Measurements from ENCODE around the gene IMPDH1.

IMPDH1 gene

GRCh38 chr7:128387216-128388144, 22.3 kb downstream of the IMPDH1 start:
- DNase-seq = peak; percentile 27 to 53

GRCh38 chr7:128385988-128386925, 23.5 kb downstream of the IMPDH1 start:
- DNase-seq = no peak

- no peak for DNase-seq
These were observed 25.1 kb downstream of the IMPDH1 start for GRCh38 chr7:128384726-128385125.

DNA sequence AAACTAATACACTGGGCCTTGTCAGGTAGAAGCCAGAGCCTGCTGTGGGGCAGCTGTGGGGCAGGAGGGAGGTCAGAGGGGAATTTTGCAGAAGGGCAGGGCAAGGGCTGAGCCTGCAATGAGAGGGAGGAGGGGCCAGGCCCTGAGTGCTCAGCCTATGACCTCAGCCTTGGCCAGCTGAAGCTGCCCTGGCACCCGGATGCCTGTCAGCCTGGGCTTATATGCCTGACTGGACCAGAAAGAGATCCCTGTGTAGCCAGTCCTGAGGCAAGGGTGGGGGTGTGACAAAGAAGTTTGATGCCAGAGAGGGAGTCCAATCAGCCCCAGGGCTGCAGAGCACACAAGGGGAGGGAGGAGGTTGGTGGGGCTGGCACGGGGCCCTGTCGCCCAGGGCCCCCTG, 26.0 kb downstream of the IMPDH1 start:
- no peak for DNase-seq

DNA sequence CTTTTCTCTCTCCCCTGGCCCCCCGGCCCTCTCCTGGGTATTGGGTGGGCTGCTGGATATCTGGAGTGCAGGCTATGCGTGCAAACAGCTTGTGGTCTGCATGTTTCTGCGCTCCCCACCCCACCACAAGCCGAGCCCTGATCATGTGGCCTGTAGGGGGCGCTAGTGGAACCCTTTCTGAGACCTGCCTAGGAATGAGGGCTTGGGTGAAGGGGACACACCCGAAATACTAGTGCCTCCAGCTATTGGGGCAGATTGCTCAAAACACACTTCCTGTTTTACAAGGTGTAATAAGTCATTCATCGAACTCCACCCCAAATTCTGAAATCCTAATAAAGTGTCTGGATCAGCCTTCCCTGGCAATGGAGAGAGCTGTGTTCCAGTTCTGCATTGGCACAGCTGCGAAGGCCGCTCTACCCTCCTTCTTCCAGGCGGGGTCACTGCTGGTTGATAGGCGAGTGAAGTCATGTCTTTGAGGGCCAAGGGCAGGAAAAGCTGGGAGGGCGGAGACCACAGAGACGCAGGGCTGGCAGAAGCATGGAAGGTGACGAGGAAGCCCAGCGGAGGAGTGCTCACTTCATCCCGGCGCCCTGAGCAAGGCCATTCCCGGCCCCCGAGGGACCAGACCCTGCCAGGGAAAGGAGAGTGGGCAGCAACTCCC, 28.5 kb downstream of the IMPDH1 start:
- no peak for DNase-seq

DNA sequence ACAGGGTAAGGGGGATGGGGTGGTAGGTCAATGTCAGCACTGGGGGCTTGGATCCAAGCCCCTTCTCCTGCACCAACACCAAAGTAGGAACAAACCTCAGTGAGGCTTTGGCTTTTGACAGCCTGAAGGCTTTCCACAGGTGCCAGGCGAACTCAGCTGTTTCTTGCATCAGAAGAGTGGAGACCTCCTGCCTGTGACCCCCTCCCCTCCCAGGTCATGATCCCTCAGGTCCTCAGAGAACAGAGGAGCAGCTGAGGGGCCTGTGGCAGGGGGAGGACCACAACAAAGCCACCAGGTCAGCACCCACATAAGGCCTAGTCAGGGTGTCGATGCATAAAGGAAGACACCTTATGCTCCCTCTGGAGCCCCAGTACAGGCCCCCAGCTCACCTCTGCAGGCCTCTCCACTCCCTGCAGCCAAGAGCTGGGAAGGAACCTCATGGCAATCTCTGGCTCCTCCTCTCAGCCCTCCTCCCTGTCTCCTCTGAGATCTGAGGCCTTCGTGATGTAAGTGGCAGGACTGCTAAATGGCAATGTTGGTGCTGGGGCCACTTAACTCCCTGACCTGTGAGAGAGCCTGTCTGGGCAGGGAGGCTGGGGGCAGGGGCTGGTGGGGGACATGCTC, 29.2 kb downstream of the IMPDH1 start:
- DNase-seq = no peak

- DNase-seq = no peak
These were observed 29.8 kb downstream of the IMPDH1 start for GRCh38 chr7:128379900-128380479.

DNA sequence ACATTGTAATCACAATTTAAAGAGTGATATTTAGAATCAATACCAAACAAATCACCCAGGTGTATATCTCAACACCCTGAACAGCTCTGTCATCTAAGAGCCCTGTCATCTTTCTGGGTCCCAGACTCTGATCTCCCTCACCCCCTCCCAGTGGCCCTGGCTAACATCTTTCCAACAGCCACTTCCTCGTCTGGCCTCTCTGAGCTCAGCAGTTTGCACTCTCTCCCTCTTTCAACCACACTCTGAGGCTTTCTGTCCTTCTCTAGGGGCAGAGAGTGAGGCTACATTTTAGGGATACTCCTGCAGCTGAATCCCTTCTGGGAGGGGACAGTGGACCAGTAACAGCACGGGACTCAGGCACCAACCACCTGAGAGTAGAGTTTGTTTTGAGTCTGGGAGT, 31.1 kb downstream of the IMPDH1 start:
- no peak for DNase-seq

GRCh38 chr7:128376077-128376476, 33.7 kb downstream of the IMPDH1 start:
- no peak for DNase-seq

DNA sequence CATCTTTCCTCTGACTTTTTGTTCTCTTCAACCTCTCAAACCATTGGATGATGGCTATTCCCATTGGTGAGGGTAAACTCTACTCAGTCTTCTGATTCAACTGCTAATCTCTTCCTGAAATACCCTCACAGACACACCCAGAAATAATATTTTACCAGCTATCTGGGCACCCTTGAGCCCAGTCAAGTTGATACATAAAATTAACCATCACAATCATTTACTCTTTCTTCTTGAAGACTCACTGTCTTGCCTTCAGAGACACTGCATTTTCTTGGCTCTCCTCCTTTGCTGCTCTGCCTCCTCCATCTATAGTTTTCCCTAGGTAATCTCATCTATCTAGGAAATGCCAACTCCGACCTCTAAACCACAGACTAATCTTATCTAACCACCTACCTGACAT, 35.7 kb downstream of the IMPDH1 start:
- no peak for DNase-seq

DNA sequence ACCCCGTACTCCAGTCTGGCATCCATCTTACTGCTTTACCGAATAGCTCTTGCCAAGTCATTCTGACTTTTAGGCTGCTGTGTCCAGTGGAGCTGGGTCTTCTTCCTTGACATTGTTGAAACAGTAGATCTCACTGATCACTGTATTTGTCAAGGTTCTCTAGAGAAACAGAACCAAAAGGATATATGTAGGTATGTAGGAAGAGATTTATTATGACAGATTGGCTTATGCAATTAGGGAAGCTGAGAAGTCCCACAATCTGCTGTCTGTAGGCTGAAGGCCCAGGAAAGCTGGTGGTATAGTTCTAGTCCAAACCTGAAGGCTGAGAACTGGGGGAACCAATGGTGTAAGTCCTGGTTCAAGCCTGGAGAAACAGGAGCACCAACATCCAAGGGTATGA, 36.2 kb downstream of the IMPDH1 start:
- DNase-seq = no peak

- DNase-seq = no peak
These were observed 39.3 kb downstream of the IMPDH1 start for GRCh38 chr7:128370491-128370890.

DNA sequence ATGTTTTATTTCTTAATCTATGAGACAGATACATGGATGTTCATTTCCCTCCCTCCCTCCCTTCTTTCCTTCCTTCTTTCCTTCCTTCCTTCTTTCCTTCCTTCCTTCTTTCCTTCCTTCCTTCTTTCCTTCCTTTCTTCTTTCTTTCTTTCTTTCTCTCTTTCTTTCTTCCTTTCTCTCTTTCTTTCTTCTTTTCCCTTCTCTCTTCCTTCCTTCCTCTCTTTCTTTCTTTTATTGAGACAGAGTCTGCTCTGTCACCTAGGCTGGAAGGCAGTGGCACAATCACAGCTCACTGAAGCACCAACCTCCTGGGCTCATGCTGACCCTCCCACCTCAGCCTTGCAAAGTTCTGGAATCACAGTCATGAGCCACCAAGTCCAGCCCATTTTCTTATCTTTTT, 42.8 kb downstream of the IMPDH1 start:
- no peak for DNase-seq

GRCh38 chr7:128366300-128366699, 43.5 kb downstream of the IMPDH1 start:
- no peak for DNase-seq

DNA sequence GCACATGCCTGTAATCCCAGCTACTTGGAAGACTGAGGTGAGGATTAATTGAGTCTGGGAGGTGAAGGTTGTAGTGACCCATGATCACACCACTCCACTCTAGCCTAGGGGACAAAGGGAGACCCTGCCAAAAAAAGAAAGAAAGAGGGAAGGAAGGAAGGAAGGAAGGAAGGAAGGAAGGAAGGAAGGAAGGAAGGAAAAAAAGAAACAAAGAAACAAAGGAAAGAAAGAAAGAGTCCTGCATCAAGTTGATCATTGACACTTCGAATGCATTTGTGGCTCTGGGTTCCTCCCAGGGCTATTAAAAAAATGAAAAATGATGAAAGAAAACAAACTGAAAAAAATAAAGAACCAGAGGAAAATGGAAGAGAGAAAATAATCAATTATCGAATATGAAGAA, 44.4 kb downstream of the IMPDH1 start:
- no peak for DNase-seq

DNA sequence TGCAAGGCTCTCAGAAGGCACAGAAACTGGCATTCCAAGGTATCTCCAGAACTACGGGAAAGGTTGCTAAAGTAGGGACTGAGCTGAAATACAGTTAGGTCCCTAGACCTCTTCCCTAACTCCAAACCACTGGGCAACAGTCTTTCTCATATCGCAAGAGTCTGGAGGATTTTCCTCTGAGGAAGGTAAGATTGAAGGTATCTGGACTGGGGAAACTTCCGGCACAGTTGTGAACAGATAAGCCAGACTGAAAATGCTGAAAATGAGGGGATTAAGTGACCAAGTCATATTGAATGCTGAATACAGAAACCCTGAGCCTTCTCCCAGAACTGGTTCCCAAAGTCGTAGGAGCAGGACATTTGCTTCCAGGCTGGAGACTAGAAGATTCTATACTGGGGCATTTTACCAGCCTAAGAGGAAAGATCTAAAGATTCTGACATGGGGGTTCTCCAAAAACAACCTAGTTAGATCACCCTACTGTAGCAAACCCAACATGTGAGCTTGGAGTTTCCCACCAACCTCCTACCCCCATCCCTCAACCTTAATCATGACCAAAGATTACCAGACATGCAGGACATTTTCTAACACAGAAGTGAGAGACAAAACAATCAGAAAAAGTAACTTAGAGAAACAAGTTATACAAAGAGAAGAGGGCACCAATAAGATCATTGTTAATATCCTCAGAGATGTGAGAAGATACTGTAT, 45.5 kb downstream of the IMPDH1 start:
- DNase-seq = no peak

DNA sequence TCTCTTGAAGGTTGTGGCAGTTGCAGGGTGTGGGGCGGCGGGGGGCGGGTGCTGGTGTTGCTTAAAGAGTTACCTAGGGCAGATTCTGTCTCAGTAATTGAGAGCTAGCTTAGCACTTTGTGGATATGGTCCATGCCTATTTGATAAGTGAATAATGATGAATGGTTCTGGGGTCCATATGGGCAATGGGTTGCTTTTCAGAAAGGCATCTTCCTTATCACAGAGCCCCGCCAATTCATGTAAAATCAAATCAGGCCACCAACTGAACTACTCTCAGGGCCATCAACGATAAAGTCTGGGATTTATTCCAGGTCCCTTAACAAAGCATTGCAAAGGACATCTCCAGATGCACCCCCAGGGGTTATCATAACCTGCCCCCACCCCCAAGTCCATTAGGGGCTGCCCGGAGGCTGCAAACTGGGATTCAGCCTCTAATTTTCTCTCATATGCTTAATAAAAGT, 46.5 kb downstream of the IMPDH1 start:
- DNase-seq = no peak

GRCh38 chr7:128362670-128363069, 47.1 kb downstream of the IMPDH1 start:
- no peak for DNase-seq

DNA sequence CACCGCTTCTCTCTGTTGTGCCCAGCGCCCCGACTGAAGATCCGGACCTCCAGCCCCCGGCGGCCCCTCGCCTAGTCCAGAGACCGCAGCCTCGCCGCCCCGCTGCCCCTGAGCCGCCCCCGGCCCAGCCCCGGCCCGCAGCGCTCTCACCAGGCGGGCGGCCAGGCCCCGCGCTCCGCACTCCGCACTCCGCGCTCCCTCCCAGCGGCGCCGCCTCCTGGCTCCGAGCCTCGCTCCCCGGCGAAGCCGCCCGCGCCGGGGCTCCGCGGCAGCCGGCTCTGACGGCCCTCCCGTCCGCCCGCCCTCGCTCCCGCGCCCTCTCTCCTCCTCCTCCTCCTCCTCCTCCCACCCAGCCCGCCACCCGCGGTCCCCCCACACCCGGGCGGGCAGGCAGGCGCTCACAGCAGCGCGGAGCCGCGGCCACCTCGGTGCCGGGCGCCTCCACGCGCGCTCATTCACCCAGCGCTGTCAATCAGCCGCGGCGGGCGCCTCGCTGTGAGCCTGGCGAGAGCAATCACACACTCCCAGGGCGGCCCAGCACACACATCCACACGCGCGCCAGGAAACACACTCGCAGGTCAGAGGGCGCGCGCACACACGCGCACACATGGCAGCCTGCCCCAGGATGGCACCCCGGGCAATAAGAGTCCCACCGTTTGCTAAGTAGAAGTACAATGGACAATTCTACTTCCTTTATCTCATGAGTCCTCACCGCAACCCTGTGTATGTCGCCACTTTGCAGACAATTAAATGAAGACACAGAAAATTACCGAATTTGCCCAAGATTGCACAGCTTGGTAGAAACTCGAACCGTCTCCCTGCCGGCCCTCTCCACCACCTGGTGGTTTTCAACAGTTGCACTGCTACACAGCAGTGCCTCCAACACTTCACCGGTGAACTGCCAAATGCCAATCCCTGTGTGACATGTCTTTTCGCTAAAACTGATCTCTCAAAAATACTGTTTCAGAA, 48.1 kb downstream of the IMPDH1 start, which contains the start of gene PRRT4:
Gene PRRT4 (minus strand): TSS at position 280 of the 969 bp plus-strand sequence.
- no peak for DNase-seq

- DNase-seq = no peak
These were observed 49.5 kb downstream of the IMPDH1 start for GRCh38 chr7:128360359-128360678.
